Testis (tissue), 2 donors: Measurements from ENCODE around the gene SNTG2.

Source experiments
- CTCF ChIP-seq, 3 experiments: fragments of 450-650 bp in 2 of 3; fragments of 200-600 bp in 1 of 3; sonication (generic) in 1 of 3; IDR thresholded peaks; one replicate each; pipeline ENCODE4 v1.5.1; 2016 to 2019; ENCODE audit warnings: antibody characterized with exemption in 3 of 3, mild to moderate bottlenecking in 2 of 3, moderate library complexity in 1 of 3
- POLR2A ChIP-seq: fragments of 450-650 bp; IDR thresholded peaks from one replicate; pipeline ENCODE4 v1.6.1; 2017; ENCODE audit warnings: antibody characterized with exemption, mild to moderate bottlenecking, moderate library complexity

- TF ChIP-seq CTCF (IDR thresholded peaks at IDR 0.05) (no peak), POLR2A (no peak)
Observed at GRCh38 chr2:974054-974453, 23.4 kb downstream of the SNTG2 start.
